ENCODE data around the gene PRKAR2B.
"Not testable (repeated sequence)": the region's sequence is repeated elsewhere in the genome, so short reads cannot be mapped to it uniquely, and the experiment has no call there.

PRKAR2B gene

GRCh38 chr7:107080099-107080505, 35.6 kb downstream of the PRKAR2B start:
- DNase-seq = no peak

DNA sequence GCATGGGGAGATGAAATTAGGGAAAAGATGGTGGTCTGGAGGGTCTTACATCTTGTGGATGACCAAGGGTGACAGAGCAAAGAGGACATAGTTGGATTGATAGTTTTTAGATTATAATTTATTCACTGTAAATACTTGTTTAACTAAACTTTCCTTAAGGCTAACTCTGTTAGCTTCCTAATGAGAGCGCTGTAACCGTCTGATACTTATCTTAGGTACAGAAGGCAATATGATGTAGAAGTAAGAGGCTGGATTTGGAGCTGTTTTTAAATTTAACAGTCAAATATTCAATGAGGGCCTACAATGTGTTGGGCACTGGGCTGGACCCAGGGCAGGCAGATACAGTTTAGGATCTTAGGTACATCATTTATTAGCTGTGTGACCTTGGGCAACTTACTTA, 36.0 kb downstream of the PRKAR2B start:
- DNase-seq = no peak

DNA sequence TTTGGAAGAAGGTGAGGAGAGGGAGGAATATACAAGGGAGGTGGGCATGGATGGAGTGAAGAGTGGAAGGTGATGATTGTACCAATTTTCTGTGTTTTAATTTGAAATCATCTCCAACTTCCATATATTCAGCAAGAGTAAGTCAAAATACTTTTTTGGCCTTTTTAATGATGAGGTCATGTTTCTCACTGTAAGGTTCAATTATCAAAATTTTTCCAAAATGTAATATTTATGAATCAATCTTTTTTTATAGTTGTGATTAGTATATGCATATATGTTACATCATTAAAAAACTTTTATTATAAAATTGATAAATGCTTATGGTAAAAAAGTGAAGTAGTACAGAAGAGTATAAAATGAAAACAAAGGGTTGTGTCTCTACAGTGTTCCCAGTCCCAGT, 40.7 kb downstream of the PRKAR2B start:
- no peak for DNase-seq

GRCh38 chr7:107089627-107090026, 45.1 kb downstream of the PRKAR2B start:
- no peak for DNase-seq

- DNase-seq = peak; percentile 72
These were observed 46.0 kb downstream of the PRKAR2B start for GRCh38 chr7:107090457-107090856.

DNA sequence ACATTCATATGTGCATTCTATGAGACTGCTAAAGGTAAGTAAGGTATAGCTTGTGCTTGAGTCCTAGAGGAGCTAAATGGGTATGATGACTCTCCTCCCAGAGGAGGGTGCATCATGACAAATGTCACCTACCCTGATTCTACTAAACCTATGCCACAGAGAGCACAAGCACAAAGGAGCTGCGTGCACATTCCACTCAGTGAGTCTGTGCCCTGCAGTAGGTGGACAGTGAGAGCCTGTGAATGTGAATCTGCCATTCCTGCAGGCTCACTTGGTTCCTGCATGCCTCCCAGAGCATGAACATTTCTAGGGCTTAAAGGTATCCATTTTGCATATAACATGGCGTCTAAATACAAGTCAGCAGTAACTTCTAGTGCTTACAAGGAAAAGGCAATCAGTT, 46.8 kb downstream of the PRKAR2B start:
- DNase-seq = no peak

DNA sequence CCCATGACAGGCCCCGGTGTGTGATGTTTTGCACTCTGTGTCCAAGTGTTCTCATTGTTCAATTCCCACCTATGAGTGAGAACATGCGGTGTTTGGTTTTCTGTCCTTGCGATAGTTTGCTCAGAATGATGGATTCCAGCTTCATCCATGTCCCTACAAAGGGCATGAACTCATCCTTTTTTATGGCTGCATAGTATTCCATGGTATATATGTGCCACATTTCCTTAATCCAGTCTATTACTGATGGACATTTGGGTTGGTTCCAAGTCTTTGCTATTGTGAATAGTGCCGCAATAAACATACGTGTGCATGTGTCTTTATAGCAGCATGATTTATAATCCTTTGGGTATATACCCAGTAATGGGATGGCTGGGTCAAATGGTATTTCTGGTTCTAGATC, 49.2 kb downstream of the PRKAR2B start:
- not testable (repeated sequence) for DNase-seq

- DNase-seq = not testable (repeated sequence)
These were observed 54.6 kb downstream of the PRKAR2B start for GRCh38 chr7:107099154-107099553.

- no peak for DNase-seq
These were observed 56.3 kb downstream of the PRKAR2B start for GRCh38 chr7:107100824-107101223.

- DNase-seq = no peak
These were observed 58.9 kb downstream of the PRKAR2B start for GRCh38 chr7:107103369-107103768.

DNA sequence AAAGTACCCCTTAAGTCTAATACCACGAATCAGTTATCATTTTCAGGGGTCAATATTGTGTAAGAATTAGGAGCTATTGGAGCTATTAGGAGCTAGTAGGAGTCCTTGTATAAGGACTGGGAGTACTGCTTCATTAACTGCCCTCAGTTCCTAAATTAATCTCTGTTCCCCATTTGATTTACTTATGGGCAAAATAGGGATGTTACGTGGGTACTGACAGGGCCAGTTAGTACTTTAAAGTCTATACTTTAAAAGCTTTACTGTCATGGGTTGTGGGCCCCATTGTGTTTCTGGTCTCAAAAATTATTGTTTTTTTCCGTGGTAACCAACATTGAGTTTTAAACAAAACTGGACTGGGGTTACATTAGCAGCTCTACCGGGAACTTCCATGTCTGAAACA, 60.3 kb downstream of the PRKAR2B start:
- no peak for DNase-seq

DNA sequence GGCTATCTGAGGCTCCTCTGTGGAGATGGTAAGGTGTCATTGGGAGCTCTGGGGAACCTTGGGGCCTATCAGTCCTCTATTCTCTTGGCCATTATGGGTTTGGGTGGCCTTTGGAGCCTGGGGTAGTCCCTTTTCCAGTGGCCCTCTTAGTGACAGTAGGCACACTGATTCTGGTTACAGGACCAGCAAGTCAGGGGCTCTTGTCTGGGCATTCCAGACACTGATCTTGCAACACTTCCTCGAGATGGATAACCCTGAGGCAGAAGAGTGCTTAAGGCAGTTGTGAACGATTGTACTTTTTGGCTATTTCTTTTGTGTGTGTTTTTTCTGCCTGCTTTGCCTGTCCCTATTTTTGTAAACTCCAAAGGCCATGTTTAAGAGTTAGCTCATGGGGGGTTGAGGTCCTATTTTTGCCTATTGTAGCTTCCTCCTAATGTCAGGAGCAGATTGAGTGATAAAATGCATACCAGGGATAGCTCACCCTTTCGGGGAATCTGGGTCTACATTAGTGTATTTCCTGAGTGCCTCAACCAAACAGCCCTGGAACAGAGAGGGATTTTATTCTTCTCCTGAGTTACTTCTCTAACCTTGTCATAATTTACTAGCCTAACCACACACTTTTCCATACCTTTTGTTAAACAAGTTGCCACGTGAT, 61.2 kb downstream of the PRKAR2B start:
- no peak for DNase-seq

DNA sequence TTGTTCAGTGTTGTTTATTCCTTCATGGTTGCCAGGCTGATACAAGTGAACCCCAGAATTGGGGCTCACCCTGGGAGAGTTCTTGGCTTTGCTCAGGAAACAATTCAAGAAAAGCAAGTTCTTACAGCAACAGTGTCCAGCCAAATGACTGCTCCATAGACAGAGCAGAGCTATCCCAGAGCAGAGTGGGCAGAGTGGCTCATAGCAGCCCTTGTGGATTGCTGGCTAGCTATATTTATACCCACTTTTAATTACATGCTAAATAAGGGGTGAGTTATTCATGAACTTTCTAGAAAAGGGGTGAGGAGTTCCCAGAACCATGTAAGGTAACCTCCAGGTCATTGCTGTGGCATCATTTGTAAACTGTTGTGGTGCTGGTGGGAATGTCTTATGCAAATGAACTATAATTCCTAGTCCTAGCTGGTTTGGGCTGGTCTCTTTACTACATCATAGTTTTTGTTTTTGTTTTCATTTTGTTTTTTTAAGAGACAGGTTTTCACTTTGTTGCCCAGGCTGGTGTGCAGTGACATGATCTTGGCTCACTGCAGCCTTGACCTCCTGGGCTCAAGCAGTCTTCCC, 64.4 kb downstream of the PRKAR2B start:
- no peak for DNase-seq

GRCh38 chr7:107109955-107110354, 65.5 kb downstream of the PRKAR2B start:
- no peak for DNase-seq

GRCh38 chr7:107111196-107111595, 66.7 kb downstream of the PRKAR2B start:
- DNase-seq = no peak

- DNase-seq = no peak
These were observed 69.4 kb downstream of the PRKAR2B start for GRCh38 chr7:107113866-107114265.

DNA sequence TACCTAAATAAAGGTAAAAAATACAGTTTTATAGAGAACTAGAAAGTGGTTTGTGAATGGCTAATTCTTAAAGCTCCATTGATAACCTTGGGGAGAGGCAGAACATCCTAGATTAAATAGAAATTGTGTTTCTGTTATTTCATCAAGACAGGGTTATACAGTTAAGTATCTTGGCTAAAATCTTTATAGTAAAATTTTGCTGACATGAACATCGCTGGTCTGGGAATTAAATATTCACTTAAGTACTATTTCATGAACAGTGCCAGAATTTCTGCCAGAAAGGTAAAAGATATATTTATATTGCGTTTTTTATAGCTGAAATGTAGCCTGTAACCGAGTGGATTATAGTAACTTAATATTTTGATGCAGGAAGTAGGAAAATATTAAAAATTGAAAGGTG, 70.6 kb downstream of the PRKAR2B start:
- DNase-seq = no peak

DNA sequence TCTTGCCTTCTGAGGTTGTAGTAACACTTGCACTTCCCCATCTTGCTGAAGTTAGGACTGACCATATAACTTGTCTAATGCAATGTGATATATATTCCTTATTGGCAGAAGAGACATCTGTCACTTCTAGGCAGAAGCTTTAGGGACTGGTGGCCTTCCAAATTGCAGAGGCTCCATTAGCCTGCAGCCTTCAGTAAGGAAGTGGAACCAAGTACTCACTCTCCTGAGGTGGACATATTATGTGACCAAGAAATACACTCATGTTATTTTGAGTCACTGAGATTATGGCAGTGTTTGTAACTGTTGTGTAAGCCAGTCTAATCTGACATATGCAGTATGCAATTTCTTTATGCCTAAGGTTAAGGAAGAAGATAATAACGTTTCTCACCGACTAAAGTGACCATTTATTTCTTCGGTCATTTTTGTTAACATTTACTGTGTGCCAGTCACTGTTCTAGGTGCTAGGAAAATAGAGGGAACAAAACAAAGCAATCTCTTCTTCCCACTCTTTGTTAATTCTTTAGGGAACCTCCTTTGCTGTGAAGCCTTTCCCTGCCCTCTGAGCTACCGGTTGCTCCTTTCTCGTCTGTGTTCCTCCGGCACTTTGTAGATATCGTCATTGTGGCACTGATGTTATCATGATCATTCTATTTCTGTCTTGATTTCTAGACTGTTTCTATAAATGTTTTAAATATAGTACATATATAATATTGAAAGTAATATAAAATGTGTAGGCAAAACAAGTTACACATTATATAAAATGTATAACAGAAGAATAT, 71.4 kb downstream of the PRKAR2B start:
- DNase-seq = no peak

- peak; percentile 11 for DNase-seq
These were observed 73.8 kb downstream of the PRKAR2B start for GRCh38 chr7:107118109-107118900.

DNA sequence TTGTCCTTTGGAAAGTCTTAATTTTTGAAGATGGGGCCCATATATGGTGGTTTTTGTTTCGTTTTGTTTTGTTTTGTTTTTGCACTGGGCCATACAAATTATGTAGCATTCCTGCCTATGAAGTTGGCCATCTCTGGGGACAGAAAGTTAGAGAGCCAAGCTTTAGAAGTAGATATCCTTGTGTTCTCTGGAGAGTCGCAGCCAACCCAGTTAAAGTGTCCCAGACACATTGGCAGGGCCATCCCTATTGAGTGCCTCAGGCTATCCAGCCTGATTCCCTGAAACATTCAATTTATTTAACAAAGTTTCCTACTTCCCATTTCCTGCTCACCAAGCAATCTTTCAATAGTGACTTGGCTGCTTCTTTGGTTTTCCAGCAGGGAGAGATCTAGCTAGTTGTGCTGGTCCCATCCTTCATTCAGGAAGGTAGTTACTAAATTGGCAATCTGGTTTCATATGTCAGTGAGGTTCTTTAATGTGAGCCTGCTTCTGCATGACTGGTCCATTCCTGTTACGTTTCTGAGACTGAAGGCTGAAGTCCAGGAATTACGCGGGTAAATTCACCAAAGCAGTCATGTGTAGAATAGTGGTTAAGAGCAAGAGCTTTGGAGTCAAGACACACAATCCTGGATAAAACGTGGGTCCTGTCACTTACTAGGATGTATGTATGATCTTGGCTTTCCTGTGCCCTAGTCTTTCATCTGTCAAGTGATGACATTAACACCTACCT, 75.0 kb downstream of the PRKAR2B start:
- DNase-seq = no peak

DNA sequence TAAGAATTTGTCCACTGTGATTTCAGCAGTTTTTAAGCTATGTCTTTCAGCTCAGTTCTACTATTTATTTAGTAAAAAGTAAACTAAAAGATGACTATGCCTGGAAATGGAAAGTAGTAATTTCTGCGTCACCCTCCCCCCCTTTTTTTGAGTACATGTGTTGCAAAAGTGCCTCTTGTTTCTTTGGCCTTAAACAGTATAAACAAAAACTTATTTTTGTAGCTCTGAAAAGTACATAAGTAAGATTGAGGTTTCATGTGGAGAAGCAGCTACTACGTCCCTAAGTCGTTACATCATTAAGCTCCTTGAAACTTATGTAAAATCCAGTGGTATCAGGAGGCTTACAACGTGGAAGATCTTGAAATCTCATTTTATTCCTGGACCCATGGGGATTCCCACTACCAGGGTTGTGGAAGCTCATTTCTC, 78.0 kb downstream of the PRKAR2B start:
- no peak for DNase-seq

DNA sequence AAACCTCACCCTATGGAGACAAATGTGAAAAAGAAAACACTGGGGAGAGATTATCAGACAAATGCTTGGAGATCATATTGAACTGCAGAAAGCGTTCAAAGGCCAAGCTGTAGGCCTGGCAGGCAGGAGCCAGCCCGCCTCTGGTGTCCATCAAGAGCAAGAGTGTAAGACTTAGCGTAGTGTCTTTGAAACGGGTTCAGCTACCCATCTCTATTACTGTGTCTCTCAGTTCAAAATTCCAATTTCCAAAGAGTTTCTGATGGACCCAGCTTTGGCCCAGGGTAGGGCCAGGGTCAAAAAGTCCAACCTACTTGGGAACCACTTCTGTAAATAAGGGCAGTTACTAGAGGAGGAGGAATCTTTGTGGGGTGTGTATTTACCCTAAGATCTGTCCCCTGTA, 78.9 kb downstream of the PRKAR2B start:
- no peak for DNase-seq

- peak; percentile 79 for DNase-seq
These were observed 81.0 kb downstream of the PRKAR2B start for GRCh38 chr7:107125475-107125874.
